H9 (cell line): ENCODE measurements around the gene RRAS. TPM values are rescaled to one million over a fixed set of nuclear protein-coding genes. Genes with fewer than 3 reads are reported as not detected.

ENCODE experiments used
- DNase-seq: peaks from one replicate; pipeline ENCODE4 v3.0.0-alpha.2; 2017
- H2AFZ ChIP-seq: one replicate; pipeline ENCODE4 v1.6.1; 2013; ENCODE audit warnings: mild to moderate bottlenecking, low read length, control low read depth, moderate library complexity
- H2AK5ac ChIP-seq: 2 replicates; pipeline ENCODE4 v1.6.1; 2013; ENCODE audit warnings: low read length, control low read depth, mixed read lengths; ENCODE audit not compliant: insufficient read length
- H2BK120ac ChIP-seq: one replicate; pipeline ENCODE4 v1.6.1; 2013; ENCODE audit warnings: low read depth, mild to moderate bottlenecking, low read length, control low read depth, inconsistent platforms; ENCODE audit not compliant: poor library complexity, severe bottlenecking
- H2BK12ac ChIP-seq: 2 replicates; pipeline ENCODE4 v1.6.1; 2013; ENCODE audit warnings: low read length, control low read depth, mixed read lengths, low read depth; ENCODE audit not compliant: insufficient read length
- H2BK15ac ChIP-seq: 2 replicates; pipeline ENCODE4 v1.6.1; 2013; ENCODE audit warnings: low read depth, low read length, control low read depth
- H2BK20ac ChIP-seq: one replicate; pipeline ENCODE4 v1.6.1; 2013; ENCODE audit warnings: low read depth, mild to moderate bottlenecking, low read length, control low read depth, inconsistent platforms; ENCODE audit not compliant: poor library complexity, severe bottlenecking
- H2BK5ac ChIP-seq: 2 replicates; pipeline ENCODE4 v1.6.1; 2013; ENCODE audit warnings: low read length, control low read depth, mixed read lengths; ENCODE audit not compliant: insufficient read length
- H3K14ac ChIP-seq: 2 replicates; pipeline ENCODE4 v1.6.1; 2013; ENCODE audit warnings: low read length, control low read depth; ENCODE audit not compliant: insufficient read depth
- H3K18ac ChIP-seq: 2 replicates; pipeline ENCODE4 v1.6.1; 2013; ENCODE audit warnings: low read depth, mild to moderate bottlenecking, mixed read lengths, low read length, control low read depth; ENCODE audit not compliant: insufficient read length
- H3K23ac ChIP-seq: 2 replicates; pipeline ENCODE4 v1.6.1; 2013; ENCODE audit warnings: low read length, control low read depth, mixed read lengths, low read depth; ENCODE audit not compliant: insufficient read length
- H3K23me2 ChIP-seq: 2 replicates; pipeline ENCODE4 v1.6.1; 2013; ENCODE audit warnings: low read depth, mild to moderate bottlenecking, mixed read lengths, low read length, control low read depth; ENCODE audit not compliant: insufficient read length, poor library complexity, severe bottlenecking
- H3K27ac ChIP-seq: 2 replicates; pipeline ENCODE4 v1.5.1; 2013; ENCODE audit warnings: low read length, control low read depth, mixed read lengths, low read depth; ENCODE audit not compliant: insufficient read length
- H3K27me3 ChIP-seq: 2 replicates; pipeline ENCODE4 v1.6.1; 2013; ENCODE audit warnings: low read length, control low read depth, inconsistent platforms; ENCODE audit not compliant: insufficient read depth
- H3K4ac ChIP-seq: 2 replicates; pipeline ENCODE4 v1.6.1; 2013; ENCODE audit warnings: low read depth, mild to moderate bottlenecking, control low read depth, inconsistent platforms, low read length, moderate library complexity
- H3K4me1 ChIP-seq: 2 replicates; pipeline ENCODE4 v1.6.1; 2013; ENCODE audit warnings: low read length, control low read depth, inconsistent platforms; ENCODE audit not compliant: insufficient read depth
- H3K4me2 ChIP-seq: 2 replicates; pipeline ENCODE4 v1.6.1; 2013; ENCODE audit warnings: low read length, control low read depth, mixed read lengths; ENCODE audit not compliant: insufficient read length, insufficient read depth
- H3K56ac ChIP-seq: 2 replicates; pipeline ENCODE4 v1.6.1; 2013; ENCODE audit warnings: low read depth, mild to moderate bottlenecking, mixed read lengths, low read length, control low read depth; ENCODE audit not compliant: insufficient read length
- H3K79me1 ChIP-seq: 2 replicates; pipeline ENCODE4 v1.6.1; 2013; ENCODE audit warnings: low read depth, mild to moderate bottlenecking, moderate library complexity, low read length, control low read depth, inconsistent platforms; ENCODE audit not compliant: insufficient read depth, poor library complexity, severe bottlenecking
- H3K79me2 ChIP-seq: 2 replicates; pipeline ENCODE4 v1.6.1; 2013; ENCODE audit warnings: low read length, control low read depth, inconsistent platforms; ENCODE audit not compliant: insufficient read depth
- H3K9ac ChIP-seq: 2 replicates; pipeline ENCODE4 v1.6.1; 2013; ENCODE audit warnings: low read length, control low read depth, mixed read lengths; ENCODE audit not compliant: insufficient read length; ENCODE audit errors: extremely low read depth
- H3K9me3 ChIP-seq: one replicate; pipeline ENCODE4 v1.6.1; 2013; ENCODE audit warnings: low read depth, low read length, inconsistent platforms; ENCODE audit not compliant: control insufficient read depth
- H3T11ph ChIP-seq: one replicate; pipeline ENCODE4 v1.6.1; 2013; ENCODE audit warnings: mild to moderate bottlenecking, low read length, control low read depth, inconsistent platforms
- H4K20me1 ChIP-seq: one replicate; pipeline ENCODE4 v1.6.1; 2013; ENCODE audit not compliant: control insufficient read depth, insufficient read length, insufficient read depth
- H4K5ac ChIP-seq: 2 replicates; pipeline ENCODE4 v1.6.1; 2013; ENCODE audit warnings: low read depth, mild to moderate bottlenecking, mixed read lengths, low read length, control low read depth; ENCODE audit not compliant: insufficient read length
- H4K8ac ChIP-seq: replicated peaks from 2 replicates; pipeline ENCODE4 v1.6.1; 2013; ENCODE audit warnings: low read length, control low read depth, mixed read lengths, low read depth; ENCODE audit not compliant: insufficient read length
- H4K91ac ChIP-seq: 2 replicates; pipeline ENCODE4 v1.6.1; 2013; ENCODE audit warnings: low read depth, mild to moderate bottlenecking, moderate library complexity, mixed read lengths, low read length, control low read depth; ENCODE audit not compliant: insufficient read length
- H3K27ac Mint-ChIP-seq, 3 experiments: 2 replicates in 2 of 3; 3 replicates in 1 of 3; pipeline ENCODE4 v1.8.0; 2020 to 2021; ENCODE audit warnings: mixed read lengths in 3 of 3, mild to moderate bottlenecking in 1 of 3, moderate library complexity in 1 of 3
- H3K27me3 Mint-ChIP-seq: 2 replicates; pipeline ENCODE4 v1.8.0; 2021; ENCODE audit warnings: low read depth, mild to moderate bottlenecking, moderate library complexity, mixed read lengths
- H3K36me3 Mint-ChIP-seq, 3 experiments: 2 replicates in 2 of 3; 3 replicates in 1 of 3; pipeline ENCODE4 v1.8.0; 2020 to 2021; ENCODE audit warnings: low read depth in 3 of 3, mixed read lengths in 3 of 3; ENCODE audit not compliant: insufficient read depth in 1 of 3
- H3K4me1 Mint-ChIP-seq, 2 experiments: 2 replicates each; pipeline ENCODE4 v1.8.0; 2020; ENCODE audit warnings: mixed read lengths in 2 of 2
- H3K4me3 Mint-ChIP-seq, 2 experiments: 2 replicates in 1 of 2; 3 replicates in 1 of 2; pipeline ENCODE4 v1.8.0; 2020 to 2021; ENCODE audit warnings: mild to moderate bottlenecking in 2 of 2, mixed read lengths in 2 of 2, moderate library complexity in 1 of 2
- H3K9me3 Mint-ChIP-seq, 2 experiments: 2 replicates in 1 of 2; 3 replicates in 1 of 2; pipeline ENCODE4 v1.8.0; 2020; ENCODE audit warnings: mild to moderate bottlenecking in 2 of 2, mixed read lengths in 2 of 2, moderate library complexity in 1 of 2
- CTCF ChIP-seq: fragments of 200-600 bp; sonication (generic); conservative IDR thresholded peaks from 3 replicates; pipeline ENCODE4 v1.8.0; 2021; ENCODE audit warnings: antibody characterized with exemption, mild to moderate bottlenecking
- WGBS: extraction: QIAGEN DNeasy Blood & Tissue Kit; methylation state at CpG from one replicate; pipeline ENCODE4 v1.1.7; 2013; ENCODE audit warnings: missing lambda C conversion rate, low lambda C conversion rate, mixed read lengths; ENCODE audit not compliant: insufficient read length; ENCODE audit errors: extremely low coverage; 5-methylcytosine and 5-hydroxymethylcytosine counted together
- total RNA-seq: library from RNA; stranded (reverse); gene quantifications from 2 replicates; pipeline ENCODE4 v1.2.1, GENCODE V29; 2021

Gene RRAS
- total RNA-seq, 1 experiment from 2014 or later = 9.9 TPM

DNA sequence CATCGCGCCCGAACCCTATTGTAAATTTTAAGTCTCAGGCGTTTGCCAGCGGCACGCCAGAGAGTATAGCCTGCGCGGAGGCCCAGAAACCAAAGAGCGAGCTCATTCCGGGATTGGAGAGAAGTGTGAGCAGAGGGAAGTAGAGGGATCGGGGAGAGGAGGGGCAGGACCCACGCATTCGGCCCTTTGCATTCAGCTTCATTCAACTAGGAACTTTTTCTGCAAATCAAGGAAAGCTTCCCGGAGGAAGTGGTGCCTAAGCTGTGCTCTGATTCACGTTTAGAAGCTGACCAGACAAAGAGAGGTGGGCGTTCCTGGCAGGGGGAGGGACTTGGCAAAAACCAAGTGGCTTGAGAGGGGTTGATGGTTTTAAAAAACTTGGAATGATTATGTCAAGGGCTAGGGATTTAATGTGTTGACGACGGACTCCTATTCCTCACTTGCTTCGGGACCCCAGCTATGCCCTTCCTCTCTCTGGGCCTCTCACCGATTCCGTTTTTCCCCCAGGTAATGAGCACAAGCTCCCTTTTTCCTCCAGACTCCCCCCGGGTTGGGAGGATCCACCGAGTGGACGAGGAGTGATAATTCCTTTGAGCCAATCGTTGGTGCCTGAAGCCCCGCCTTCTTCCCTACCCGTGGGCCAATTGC is 36.3 kb upstream of the RRAS start:
- Histone ChIP-seq H3K79me1 (no peaks in the 10 kb centered on the region), H2BK120ac (peak overlapping the region; percentile 78), H3K4ac (no peak overlapping the region; the same call in 1 of the 2 replicates), H3K9me3 (no peaks in the 10 kb centered on the region), H3K56ac (no peak overlapping the region), H3K14ac (peak overlapping the region; percentile 93), H4K5ac (no peak overlapping the region), H3K9ac (peak overlapping the region; percentile 95), H3K23ac (no peak overlapping the region), H2BK20ac (no peak overlapping the region), H2BK15ac (no peak overlapping the region), H3K23me2 (peaks cover 4% of the 10 kb centered on the region), H4K91ac (no peak overlapping the region), H3K4me1 (peaks cover 6% of the 10 kb centered on the region), H3K27ac (peak overlapping the region; percentile 85), H2BK5ac (peak overlapping the region; percentile 85), H4K20me1 (no peaks in the 10 kb centered on the region), H2AK5ac (no peak overlapping the region), H2BK12ac (no peak overlapping the region), H2AFZ (no peak overlapping the region), H3K27me3 (no peaks in the 10 kb centered on the region), H4K8ac (no peak overlapping the region), H3T11ph (peak overlapping the region; percentile 90), H3K18ac (peak overlapping the region; percentile 97), H3K79me2 (peaks cover 22% of the 10 kb centered on the region; the same call in 1 of the 2 replicates), H3K4me2 (peak overlapping the region; percentile 63)
- H3K4me3 Mint-ChIP-seq = peak overlapping the region; percentile 97 to 98
- TF ChIP-seq CTCF = no peak
- no peaks in the 10 kb centered on the region; a peak in 2 of 5 replicates for H3K9me3 Mint-ChIP-seq
- H3K4me1 Mint-ChIP-seq = peaks cover 27 to 43% of the 10 kb centered on the region in 2 experiments
- peaks cover 2% of the 10 kb centered on the region; the same call in 1 of the 2 replicates for H3K27me3 Mint-ChIP-seq
- peak overlapping the region; percentile 100 for H3K27ac Mint-ChIP-seq
- H3K36me3 Mint-ChIP-seq = peaks cover 19 to 30% (median 19%) of the 10 kb centered on the region in 3 experiments; a peak in 6 of 7 replicates
- no CpG with 5 or more reads among the region's 27 CpGs for WGBS
- peak; percentile 89 for DNase-seq
